Transverse colon (tissue), 4 donors: ENCODE measurements around the gene UAP1L1.

Experiments
- EP300 ChIP-seq: sonication (generic); formaldehyde crosslinking; IDR thresholded peaks from one replicate; pipeline ENCODE4 v1.6.1; 2017; ENCODE audit warnings: antibody characterized with exemption, low read depth
- POLR2A ChIP-seq: fragments of 450-650 bp; IDR thresholded peaks from one replicate; pipeline ENCODE4 v1.6.1; 2016; ENCODE audit warnings: antibody characterized with exemption, mild to moderate bottlenecking, moderate library complexity
- POLR2AphosphoS5 ChIP-seq, 3 donors: sonication (generic); formaldehyde crosslinking; IDR thresholded peaks; one replicate each; pipeline ENCODE4 v1.6.1; 2016; ENCODE audit warnings: antibody characterized with exemption in 3 of 3
- TF ChIP-seq, protein P1 (sequence below), 5 experiments: fragments of 200-600 bp in 3 of 5; fragments of 450-650 bp in 2 of 5; sonication (generic) in 3 of 5; IDR thresholded peaks; 1 replicate in 2 of 5; 2 replicates in 3 of 5; pipeline ENCODE4 v1.5.1; 2016 to 2017; ENCODE audit warnings: antibody characterized with exemption in 5 of 5, inconsistent platforms in 3 of 5, mild to moderate bottlenecking in 2 of 5, moderate library complexity in 1 of 5

DNA sequence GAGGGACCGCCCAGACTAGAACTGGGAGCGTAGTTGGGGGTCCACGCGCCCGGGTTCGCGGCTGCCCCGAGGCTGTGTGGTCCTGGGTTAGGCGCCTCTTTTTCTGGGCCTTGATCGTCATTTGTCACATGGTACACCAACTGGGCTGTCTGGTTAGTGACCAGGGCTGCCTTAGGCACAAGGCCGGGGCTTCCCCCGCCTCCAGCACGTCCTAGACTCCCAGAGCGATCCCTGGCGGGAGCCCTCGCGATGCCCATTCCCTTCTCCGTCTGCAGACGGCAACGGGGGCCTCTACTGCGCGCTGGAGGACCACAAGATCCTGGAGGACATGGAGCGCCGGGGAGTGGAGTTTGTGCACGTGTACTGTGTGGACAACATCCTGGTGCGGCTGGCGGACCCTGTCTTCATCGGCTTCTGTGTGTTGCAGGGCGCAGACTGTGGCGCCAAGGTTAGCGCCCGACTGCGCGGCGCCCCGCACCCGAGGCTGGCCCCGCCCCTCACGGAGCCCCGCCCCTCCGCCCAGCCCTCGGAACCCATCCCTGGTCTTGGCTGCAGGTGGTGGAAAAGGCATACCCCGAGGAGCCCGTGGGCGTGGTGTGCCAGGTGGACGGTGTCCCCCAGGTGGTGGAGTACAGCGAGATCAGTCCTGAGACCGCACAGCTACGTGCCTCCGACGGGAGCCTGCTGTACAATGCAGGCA, 1.5 kb downstream of the UAP1L1 start:
- TF ChIP-seq POLR2A (no peak), EP300 (no peak), POLR2AphosphoS5 (IDR thresholded peaks at IDR 0.05) (peak in 1 of 3 donors; percentile 27)
- TF ChIP-seq, protein P1, sequence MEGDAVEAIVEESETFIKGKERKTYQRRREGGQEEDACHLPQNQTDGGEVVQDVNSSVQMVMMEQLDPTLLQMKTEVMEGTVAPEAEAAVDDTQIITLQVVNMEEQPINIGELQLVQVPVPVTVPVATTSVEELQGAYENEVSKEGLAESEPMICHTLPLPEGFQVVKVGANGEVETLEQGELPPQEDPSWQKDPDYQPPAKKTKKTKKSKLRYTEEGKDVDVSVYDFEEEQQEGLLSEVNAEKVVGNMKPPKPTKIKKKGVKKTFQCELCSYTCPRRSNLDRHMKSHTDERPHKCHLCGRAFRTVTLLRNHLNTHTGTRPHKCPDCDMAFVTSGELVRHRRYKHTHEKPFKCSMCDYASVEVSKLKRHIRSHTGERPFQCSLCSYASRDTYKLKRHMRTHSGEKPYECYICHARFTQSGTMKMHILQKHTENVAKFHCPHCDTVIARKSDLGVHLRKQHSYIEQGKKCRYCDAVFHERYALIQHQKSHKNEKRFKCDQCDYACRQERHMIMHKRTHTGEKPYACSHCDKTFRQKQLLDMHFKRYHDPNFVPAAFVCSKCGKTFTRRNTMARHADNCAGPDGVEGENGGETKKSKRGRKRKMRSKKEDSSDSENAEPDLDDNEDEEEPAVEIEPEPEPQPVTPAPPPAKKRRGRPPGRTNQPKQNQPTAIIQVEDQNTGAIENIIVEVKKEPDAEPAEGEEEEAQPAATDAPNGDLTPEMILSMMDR (IDR thresholded peaks at IDR 0.05) = no peak
